Glomerular visceral epithelial cell (primary cell): ENCODE measurements around the gene NPAS2.
A peak's percentile ranks its signal among the peaks of the same experiment; 100 is the strongest.

ENCODE experiments used
- DNase-seq: peaks from one replicate; pipeline ENCODE4 v3.0.0-alpha.2; 2016; ENCODE audit errors: extremely low spot score

NPAS2 gene

GRCh38 chr2:100884145-100884621, 64.2 kb downstream of the NPAS2 start:
- no peak for DNase-seq

- DNase-seq = no peak
Measured at GRCh38 chr2:100886085-100886484, 66.1 kb downstream of the NPAS2 start.

- DNase-seq = no peak
Measured at GRCh38 chr2:100887039-100887578, 67.2 kb downstream of the NPAS2 start.

DNA sequence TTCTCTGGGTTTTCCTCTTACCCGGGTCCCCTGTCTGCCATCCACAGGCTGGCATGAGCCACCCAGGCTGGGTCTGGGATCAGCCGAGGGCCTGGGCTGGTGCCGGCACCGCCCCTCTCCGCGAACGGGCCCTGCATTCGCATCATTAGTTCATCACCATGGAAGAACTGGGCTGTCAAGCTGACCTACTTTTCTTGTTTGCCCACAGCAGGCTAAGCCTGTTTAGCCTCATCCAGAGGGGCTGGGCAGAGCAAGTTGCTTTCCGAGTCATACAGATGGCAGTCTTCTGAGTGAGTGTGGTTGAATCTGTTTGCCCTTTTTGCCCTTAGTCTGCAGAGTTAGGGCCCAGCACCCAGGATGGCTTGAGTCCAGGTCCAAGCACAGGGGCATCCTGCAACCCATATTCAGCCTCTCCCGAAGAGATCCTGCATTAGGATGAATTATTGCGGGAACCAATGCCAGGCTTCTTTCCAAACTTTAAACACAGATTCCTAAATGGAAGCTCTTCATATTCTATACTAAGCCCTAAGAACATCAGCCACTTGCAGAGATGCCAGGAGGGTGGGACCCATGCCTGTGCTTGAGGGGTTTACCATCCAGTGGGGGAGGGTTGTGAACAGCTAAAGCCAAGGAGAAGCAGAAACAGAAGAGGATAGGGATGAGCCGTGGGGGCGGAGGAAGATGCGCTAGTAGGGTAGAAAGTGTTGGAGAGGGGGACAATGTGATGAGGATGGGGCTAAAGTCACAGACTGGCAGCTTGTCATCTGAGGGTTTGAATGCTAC, 68.0 kb downstream of the NPAS2 start:
- no peak for DNase-seq

- no peak for DNase-seq
Measured at GRCh38 chr2:100888601-100889000, 68.7 kb downstream of the NPAS2 start.

- DNase-seq = no peak
Measured at GRCh38 chr2:100889286-100889685, 69.3 kb downstream of the NPAS2 start.

- peak; percentile 42 for DNase-seq
Measured at GRCh38 chr2:100891906-100892642, 72.1 kb downstream of the NPAS2 start.

DNA sequence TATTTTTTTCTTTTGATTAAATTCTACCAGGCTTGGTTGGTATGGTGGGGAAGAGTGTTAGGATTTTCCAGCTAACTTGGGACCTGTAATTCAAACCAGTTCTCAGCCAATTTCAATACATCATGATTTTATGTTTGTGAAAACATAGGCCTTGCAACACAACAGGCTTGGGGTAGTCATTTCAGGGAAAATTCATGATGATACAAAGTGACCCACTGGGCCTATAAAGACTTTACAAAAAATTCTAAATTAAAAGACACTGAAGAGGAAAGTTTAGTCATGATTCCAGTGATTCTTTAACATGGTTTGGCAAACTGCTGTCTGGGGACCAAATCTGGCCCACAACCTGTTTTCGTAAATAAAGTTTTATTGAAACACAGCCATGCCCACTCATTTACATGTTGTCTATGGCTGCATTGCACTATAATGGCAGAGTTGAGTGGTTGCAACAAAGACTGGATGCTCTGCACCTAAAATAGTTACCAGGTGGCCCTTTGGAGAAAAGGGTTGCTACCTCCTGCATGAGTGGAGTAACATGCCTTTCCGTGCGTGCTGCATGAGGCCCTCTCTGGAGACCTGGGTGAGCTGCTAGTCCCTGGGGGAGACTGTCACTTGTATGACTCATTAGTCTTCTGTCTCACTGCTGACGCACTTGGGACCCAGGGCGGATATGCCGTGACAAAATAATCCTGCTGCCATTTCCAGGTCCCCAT, 73.6 kb downstream of the NPAS2 start:
- DNase-seq = no peak

DNA sequence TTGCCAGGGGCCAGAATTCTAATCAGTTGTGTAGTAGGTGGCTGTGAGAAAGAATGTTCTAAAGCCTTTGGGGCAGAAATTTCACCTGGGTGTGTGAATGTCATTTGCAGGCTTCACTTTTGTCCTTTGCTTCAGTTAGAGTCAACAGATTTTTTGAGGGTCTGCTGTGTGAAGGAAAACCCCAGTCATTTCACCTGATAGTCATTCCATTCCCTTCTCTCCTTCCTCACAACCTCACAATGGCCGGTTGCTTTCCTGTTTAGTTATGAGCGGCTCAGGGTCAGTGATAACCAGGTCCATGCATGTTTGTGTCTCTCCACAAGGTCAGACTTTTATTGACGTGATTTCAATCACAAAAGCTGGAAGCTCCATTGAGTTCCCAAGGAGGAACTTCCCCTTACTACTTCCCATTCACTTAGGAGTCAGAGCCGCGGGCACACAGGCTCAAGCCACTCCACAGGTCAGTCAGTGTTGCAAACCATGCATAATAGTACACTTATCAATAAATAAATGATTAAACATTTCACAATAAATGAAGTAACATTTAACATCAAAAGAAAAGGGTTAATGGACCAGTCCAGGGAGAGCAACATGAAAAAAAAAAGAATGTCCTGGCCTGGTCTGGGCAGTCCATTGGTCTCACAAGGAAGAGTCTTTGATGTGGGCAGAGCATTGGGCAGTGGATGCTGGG, 74.3 kb downstream of the NPAS2 start:
- DNase-seq = no peak

GRCh38 chr2:100894796-100895156, 74.8 kb downstream of the NPAS2 start:
- no peak for DNase-seq

GRCh38 chr2:100895402-100895801, 75.5 kb downstream of the NPAS2 start:
- DNase-seq = no peak

- DNase-seq = no peak
Measured at GRCh38 chr2:100895934-100896685, 76.2 kb downstream of the NPAS2 start.

- no peak for DNase-seq
Measured at GRCh38 chr2:100898035-100898665, 78.2 kb downstream of the NPAS2 start.

DNA sequence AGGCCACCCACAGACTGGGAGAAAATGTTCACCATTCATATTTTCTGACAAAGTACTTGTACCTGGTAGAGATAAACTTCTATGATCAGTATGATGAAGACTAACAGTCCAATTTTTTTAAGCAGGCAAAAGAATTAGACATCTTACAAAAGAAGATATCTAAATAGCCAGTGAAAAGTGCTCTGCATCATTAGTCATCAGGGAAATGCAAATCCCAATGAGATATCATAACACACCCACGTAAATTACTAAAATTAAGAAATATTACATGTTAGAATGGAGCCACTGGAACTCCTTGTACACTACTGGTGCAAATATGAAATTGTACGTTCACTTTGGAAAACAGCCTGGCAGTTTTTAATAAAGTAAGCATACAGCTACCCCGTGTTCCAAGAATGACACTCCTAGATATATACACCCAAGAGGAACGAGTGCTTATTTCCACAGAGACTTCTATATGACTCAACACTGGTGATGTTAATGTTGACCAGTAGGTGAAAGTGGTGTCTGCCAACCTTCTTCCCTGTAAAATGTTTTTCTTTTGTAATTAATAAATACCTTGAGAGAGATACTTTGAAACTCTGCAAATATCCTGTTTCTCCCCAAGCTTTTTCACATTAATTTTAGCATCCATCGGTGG, 80.3 kb downstream of the NPAS2 start:
- DNase-seq = no peak

GRCh38 chr2:100902817-100903405, 83.0 kb downstream of the NPAS2 start:
- DNase-seq = peak; percentile 92

DNA sequence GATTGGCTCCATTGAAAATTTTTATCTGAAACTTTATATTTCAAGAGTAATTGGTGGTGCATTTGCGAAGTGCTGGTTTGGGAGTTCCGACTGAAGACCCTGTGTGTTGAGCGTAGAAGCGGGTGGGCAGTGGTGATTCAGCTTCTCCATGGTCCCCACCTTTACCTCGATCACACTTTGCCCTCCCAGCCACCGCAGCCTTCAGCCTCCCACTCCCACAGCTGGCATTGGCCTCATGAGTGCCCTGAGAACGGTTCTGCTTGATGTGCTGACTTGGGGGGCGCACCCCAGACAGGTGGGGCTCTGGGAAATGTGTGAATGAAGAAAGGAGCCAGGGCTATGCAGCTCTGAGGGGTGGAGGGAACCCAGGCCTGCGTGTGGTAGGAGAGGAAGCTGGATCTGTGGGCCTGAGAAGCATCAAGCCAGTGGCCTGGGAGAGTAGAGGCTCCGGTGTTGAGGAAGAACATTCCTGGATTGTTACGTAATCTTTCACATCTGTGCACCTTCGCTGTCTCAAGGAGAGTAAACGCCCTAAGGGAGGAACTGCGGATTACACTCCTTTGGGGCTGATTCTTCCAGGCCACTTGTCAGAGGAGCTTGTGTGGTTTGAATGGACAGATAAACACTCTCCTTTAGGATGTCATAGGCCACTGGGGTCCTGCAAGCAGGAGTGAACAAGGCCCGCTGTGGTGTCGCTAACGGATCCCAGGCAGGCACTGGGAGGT, 83.8 kb downstream of the NPAS2 start:
- DNase-seq = peak; percentile 32

DNA sequence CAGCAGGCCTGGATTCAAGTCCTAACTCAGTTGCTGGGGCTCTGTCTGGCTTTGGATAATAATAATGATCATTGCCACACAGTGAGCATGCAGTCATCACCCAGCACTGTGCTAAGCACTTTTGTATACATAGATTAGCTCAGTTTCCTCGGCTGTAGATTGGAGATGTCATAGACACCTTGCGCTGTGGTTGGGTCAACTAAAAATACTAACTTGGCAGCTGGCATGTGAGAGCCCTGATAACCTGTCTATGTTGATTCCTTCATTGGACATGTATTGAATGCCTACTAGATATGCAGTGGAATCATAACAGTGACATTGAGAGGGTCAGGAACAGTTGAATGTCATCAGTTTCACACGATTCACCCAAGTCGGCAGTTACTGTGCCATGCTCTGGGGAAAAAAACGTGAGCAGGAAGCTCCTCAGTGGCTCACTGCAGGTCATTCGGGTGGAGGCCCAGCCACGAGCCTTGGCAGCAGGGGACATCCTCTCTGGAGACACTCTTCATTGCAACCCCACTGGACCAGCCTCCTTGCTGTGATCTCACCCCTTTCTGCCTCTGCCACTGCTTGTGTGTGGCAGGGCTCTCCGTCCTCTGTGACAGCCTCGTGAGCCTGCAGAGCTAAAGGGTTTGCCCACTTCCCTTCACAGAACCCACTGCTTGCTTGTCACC, 85.3 kb downstream of the NPAS2 start:
- no peak for DNase-seq

DNA sequence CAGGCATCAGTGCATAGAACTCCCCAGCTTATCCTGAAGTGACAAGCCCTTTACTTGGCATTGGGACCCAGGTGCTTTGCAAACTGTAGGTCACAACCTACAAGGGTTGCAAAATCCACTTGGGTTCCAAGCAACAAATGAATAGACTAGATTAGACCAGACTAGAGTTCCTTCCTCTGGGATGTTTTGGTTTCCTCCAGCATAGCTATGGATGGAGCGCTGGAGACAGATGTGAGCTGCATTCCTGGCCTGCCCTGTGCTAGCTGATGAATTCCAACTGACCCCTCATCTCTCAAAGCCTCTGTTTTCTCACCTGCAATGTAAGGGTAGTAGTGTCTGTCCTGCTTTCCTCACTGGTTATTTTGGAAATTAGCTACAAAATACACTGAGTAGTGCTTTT, 86.2 kb downstream of the NPAS2 start:
- DNase-seq = no peak
